HG02588 (cell line): Measurements from ENCODE around the gene ANGEL1.

Source experiments
- ATAC-seq: cut with Tn5 transposase; IDR thresholded peaks from one replicate; pipeline ENCODE4 v1.9.1; 2021; ENCODE audit warnings: mild to moderate bottlenecking, moderate library complexity; ENCODE audit not compliant: unreplicated experiment

The ANGEL1 gene

GRCh38 chr14:76779221-76780057 is 33.2 kb downstream of the ANGEL1 start:
- no peak for ATAC-seq

DNA sequence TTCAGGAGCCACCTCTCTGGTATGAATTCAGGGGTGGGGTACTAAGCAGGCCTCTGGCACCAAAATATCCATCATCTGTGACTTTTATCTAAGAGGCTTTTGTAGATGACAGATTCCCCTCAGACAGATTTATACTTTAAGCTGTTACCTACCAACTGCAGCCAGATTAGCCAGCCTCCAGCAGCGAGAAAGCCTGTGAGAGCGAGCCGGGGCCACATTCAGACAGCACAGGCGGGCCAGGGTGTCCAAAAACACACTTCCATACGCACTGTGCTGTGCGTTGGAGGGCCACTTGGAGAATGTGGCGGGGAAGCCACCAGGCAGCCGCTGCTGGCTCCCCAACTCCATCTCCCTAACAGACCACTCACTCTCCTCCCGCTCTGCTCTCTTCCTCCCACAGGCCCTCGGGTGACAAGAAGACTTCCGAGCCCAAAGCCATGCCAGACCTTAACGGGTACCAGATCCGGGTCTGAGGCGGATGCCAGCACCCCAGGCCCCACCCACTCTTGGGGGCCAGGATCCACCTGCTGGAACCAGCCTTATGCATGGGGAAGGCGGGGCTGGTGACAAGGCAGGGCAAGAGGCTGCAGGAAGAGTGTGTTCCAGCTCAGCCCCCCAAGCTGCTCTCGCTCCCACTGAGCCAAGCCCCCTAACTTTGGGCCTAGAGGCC is 34.0 kb downstream of the ANGEL1 start:
- ATAC-seq = no peak

GRCh38 chr14:76777721-76778120 is 35.0 kb downstream of the ANGEL1 start:
- ATAC-seq = no peak

- ATAC-seq = no peak
Observed at GRCh38 chr14:76776428-76777251, 36.0 kb downstream of the ANGEL1 start.

GRCh38 chr14:76775695-76776427 is 36.8 kb downstream of the ANGEL1 start:
- ATAC-seq = no peak

- no peak for ATAC-seq
Observed at GRCh38 chr14:76774821-76775694, 37.6 kb downstream of the ANGEL1 start.

- ATAC-seq = no peak
Observed at GRCh38 chr14:76773956-76774820, 38.5 kb downstream of the ANGEL1 start.

DNA sequence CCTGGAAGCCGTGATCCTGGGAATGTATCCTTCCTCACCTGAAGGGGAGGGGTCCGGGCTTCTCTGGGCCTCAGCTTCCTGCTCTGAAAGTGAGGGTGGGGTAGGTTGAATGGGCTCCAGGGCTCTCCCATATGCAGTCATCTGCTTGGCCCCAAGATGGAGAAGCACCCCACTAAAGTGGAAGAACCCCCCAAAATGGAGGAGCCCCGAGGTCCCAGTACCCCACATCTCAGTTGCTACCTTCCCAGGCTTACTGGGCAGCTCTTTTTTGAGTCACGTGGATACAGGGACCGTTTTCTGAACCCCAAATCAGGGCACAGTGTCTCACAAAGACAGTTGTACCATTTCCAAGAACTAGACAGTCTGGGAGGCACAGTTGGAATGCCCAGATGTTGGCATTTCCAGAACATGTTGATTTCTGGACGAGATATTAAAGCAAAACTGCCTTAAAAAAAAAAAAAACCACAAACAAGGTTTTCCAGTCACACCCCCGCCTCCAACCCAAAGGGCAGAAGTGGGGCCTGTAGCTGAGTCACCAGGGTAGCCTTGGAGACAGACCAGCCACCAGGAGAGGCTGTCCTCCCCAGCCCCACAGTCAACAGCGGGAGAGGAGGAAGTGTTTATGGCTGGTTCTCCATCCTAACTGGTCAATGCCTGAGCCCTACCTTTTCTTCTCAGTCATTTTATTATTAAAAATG is 39.3 kb downstream of the ANGEL1 start:
- no peak for ATAC-seq

GRCh38 chr14:76772300-76773187 is 40.1 kb downstream of the ANGEL1 start:
- ATAC-seq = no peak

DNA sequence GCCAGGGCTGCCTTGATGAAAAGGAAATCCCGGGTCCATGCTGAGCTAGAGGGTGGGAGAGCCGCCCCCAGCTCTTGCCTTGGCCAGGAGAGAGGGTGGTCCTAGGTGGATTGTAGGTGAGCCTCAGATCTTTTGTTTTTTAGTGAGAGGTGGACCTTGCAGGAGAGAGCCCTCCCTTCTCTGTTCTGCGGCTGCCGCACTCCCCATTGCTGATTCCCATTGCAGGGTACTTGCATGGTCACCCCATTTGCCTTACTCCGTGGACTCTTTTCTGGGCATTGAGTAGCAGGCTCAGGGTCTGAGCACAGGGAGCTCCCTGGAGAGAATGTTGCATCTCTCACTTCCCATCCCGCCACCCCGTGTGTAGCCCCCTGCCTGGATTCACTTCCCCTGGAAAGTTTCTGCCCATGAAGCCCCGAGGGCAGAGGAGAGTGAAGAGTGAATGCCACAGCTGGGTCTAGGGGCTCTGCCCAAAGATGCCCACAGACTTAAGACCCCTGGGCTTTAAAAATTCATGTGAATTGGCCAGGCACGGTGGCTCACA is 41.2 kb downstream of the ANGEL1 start:
- no peak for ATAC-seq

- ATAC-seq = no peak
Observed at GRCh38 chr14:76770521-76771436, 41.9 kb downstream of the ANGEL1 start.

- ATAC-seq = no peak
Observed at GRCh38 chr14:76769636-76770292, 42.9 kb downstream of the ANGEL1 start.

- no peak for ATAC-seq
Observed at GRCh38 chr14:76768671-76769500, 43.8 kb downstream of the ANGEL1 start.
